Skin of body (tissue), 2 donors: ENCODE data around the gene BMP6. TPM values are rescaled to one million over a fixed set of nuclear protein-coding genes. Genes with fewer than 3 reads are reported as not detected.

Source experiments
- DNase-seq: peaks from one replicate; lab custom pipeline; 2025; lab: John Stamatoyannopoulos, UW
- total RNA-seq: library from RNA; depleted of rRNA; stranded (reverse); fragments of >200 nt; gene quantifications from one replicate; pipeline ENCODE4 v1.2.3, GENCODE V29; 2014

BMP6 gene
- total RNA-seq, 1 donor from 2014 or later, result 3.7 TPM

DNA sequence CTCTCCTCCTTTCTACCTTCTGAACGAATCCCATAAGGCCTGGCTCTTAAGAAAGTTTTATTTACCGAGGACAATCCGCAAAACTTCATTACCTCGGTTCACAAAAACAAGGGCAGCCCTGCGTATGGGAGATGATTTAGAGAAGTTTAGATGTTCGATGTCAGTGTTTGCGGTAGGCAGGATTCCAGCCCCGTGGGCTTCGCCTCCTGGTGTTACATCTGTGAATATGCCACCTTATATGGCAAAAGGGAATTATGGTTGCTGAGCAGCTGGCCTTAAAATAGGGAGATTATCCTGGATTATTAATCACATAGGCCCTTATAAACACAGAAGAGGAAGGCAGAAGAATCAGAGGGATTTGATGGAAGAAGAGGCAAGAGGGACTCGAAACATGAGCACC, 21.1 kb downstream of the BMP6 start:
- DNase-seq, result no peak

DNA sequence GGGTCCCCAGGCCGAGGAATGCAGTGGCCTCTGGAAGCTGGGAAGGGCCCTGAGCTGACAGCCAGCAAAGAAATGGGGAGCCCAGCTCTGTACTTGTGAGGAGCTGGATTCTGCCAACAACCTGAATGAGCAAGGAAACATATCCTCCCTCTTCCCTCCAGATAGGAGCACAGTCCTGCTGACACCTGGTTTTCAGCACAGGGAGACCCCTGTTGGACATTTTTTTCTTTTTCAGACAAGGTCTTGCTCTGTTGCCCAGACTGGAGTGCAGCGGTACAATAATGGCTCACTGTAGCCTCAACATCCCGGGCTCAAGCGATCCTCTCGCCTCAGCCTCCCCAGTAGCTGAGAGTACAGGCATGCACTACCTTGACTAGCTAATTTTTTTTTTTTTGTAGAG, 21.5 kb downstream of the BMP6 start:
- no peak for DNase-seq

DNA sequence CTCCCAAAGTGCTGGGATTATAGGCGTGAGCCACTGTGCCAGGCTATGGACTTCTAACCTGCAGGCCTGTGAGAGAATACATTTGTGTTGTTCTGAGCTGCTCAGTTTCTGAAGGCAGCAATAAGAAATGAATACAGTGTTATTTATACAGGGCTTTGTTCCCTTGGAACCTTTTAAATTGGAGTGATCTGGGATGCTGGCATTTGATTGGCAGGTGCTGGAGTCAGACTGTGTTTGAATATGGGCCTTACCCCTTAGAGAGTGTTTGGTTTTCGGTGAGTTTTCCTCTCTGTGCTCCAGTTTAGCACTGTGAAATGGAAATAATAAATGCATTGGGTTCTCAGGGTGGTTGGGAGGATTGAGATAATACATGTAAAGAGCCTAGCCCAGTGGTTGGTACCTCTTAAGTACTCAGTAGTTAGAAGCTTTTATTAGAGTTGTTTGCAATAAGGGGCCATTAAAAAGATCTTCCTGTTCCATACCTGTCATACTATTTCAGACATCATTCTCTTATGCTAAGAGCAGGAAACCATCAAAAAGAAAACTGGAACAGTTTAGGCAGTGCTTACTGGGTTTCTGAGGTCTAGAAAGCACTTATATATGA, 22.1 kb downstream of the BMP6 start:
- no peak for DNase-seq

DNA sequence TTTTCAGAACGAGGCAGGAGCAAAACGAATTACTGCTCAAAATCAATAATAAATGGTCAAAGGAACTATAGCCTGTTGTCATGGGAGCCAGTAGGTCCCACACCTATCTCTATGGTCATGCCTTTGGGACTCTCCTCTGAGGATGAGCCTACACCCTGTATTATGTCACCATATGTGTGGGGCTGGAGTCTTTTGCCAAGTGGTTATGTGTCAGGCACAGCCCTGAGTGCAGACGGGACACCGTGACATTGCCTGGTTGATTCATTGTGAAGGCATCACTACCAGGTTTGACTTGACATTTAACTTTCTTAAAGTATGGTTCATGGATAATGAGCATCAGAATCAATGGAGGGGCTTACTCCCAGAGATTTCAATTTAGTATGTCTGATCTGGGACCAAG, 23.6 kb downstream of the BMP6 start:
- DNase-seq, result no peak

DNA sequence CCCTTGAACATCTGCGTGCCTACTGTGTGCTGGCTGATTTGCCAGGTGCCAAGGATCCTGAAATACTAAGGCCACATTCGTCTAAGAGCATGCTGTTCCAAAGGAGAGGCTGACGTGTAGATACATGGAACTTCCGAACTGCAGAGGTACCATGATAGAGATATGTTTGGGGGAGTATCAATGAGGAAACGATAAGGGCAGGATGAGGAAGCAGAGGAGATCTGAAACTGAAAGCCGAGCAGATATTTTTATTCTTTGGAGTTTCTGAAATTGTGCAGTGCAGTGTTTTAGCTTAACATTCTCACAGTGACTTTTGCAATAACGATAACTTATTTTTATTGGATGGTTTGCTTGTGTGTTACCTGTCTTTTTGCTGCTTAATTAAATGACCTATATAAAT, 24.3 kb downstream of the BMP6 start:
- no peak for DNase-seq

DNA sequence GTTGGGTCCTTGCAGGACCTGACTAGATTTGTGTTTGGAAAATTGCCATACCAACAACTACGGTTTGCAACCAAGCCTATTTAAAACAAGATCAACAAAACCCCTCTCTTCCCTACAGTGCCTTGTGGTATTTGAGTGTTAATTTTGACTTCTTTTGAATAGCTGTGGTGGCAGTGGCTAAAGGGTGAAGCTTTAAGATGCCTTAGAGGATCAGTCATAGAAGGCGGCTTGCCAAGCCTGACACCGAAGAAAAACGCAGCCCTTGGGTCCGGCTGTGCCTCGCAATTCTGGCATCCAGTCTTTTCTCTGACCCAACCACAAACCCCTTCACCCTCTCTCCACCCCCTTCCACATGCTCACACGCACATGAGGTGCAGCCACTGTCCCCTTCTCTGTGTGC, 32.6 kb downstream of the BMP6 start:
- no peak for DNase-seq

DNA sequence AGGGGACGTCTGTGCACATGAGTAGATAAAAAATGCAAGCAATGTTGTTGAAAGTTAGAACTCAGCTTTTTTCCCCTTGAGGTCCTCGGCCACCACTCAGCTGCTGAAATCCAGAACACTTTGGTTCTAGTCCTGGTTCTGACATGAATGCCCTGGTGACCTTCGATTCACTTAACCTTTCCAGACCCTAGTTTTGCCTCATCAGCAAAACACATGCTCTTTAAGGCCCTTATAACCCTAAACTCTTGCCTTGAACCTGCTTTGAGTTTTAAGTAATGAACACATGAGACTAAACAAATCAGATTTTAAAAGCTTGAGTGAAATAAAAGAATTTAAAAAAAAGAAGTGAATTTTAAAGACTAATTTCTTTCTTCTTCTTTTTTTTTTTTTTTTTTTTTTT, 33.4 kb downstream of the BMP6 start:
- DNase-seq, result no peak

DNA sequence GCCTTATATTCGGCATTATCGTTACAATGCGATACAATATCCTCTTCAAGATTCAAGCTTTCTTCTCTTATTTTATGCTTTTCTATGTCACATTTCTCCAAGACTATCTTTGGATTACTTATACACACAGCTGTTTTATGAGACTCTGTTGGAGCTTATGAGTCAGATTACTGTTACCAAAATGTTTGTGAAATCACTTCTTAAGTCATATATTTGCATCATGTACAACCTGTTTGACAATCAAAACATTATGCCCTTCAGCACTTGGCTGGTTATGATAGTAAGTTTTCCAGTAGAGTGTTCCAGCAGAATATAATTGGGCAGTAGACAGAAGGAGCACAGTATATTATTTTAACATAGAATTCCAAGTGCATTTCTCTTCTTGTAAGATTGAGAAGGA, 35.2 kb downstream of the BMP6 start:
- DNase-seq, result no peak

DNA sequence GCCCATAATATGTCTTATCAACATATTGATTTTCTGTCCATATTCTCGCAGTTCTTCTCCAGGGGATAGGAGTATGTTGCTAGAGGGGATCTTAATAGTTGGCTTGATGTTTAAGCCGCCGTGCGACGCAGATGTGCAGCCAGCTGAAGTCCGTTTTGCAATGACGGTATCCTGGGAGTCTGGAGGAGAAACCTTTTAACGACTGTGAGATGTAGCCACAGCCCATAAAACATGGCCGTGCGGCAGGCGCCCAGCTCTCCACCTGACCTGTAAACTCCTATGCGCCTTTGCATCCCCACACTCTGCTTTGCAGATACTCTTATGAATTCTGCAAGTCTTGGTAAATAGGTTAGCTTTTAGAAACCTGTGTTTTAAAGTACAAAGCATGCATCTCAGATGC, 36.9 kb downstream of the BMP6 start:
- no peak for DNase-seq

DNA sequence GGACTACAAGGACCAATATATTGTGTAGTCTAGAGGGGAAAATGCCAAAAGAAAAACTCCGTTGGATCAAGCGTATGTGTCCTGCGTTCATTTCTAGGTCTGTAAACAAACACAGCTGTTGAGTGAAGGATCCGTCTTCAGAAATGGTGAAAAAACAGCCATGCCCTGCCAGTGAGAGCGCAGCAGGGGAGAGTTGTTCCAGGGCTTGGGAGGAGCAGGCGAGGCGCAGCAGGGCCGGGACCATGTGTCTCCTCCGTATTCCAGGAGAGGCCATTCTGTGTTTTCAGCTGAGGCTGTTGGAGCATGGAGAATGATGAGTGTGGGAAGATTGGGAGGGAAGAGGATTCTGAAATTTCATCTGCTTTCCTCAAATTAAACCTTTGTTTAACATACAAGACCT, 38.0 kb downstream of the BMP6 start:
- DNase-seq, result peak; percentile 25

DNA sequence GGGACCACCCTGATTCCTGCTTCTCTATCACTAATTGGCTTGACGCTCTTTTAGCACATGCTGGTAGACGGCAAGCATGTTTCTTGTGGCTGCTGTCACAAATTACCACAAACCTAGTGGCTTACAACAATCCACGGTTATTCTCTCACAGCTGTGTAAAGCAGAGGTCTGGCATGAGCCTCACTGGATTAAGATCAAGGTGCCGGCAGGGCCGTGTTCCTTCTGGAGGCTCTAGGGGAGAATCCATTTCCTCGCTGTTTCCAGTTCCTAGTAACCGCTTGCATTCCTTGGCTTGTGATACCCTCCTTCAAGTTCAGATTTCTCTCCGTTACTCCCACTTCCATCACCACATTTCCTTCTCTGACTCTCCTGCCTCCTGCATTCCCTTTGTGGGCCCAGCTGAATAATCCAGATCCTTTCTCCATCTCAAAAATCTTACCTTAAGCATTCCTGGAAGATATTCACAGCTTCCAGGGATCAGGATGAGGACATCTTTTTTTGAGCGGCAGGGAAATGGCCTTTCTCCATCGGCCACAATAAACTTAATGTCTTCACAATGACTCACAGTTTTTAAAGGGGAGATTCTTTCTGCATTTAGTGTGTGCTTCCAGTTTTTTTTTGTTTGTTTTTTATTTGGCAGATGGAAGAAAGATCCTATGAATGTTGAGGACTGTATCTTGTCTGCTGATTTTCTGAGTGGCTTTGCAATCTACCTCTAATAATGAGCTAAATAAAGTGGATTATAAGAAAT, 39.9 kb downstream of the BMP6 start:
- no peak for DNase-seq

DNA sequence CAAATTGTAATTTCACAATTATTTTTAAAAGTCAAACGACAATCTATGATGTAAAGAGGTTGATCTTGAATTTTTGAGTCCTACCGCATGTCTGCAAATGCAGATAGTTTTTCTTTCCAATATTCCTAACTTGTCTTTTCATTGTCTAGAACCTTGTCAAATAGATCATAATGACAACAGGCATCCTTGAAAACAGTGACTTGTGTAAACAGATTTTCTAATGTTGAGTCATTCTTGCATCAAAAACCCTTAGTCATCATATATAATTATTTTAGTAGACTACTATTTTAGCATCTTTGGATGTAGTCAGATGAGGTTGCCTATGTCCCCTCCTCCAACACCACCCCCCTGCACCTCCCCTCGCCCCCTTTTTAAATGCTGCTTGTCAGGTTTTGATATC, 43.8 kb downstream of the BMP6 start:
- no peak for DNase-seq

DNA sequence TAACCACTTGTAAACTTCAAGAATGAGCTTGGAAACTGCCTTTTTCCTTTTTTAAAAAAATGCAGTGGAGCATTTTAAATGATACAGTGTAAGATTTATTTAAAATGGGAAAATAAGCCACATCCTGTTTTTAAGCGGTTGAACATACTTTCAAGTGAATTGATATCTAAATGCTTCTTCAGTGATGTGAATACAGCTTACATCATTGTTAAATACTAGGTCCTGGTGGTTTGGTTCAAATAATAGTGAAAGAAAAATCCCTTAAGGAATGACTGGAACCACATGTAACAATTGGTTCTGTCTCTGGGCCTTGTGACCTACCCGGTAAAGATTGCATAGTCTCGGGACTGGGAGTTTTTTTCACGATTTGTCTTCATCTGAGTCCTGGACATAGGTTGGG, 44.2 kb downstream of the BMP6 start:
- no peak for DNase-seq

DNA sequence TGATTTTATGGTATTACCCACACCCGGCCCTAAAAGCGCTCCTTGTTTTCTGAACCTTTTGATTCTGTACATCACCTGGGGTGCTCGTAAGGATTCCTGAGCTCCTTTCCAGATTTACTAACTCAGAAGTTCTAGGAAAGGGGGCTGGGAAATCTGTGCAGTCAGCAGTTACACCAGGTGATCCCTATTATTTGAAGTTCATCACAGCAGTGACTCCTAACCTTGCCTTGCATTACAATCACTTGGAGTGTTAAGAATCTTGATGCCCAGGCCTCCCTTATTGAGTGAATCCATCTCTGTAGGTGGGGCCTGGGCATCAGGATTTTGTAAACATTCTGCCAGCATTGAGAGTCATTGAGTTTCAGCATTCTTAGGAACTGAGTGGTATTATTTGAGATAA, 44.7 kb downstream of the BMP6 start:
- no peak for DNase-seq

DNA sequence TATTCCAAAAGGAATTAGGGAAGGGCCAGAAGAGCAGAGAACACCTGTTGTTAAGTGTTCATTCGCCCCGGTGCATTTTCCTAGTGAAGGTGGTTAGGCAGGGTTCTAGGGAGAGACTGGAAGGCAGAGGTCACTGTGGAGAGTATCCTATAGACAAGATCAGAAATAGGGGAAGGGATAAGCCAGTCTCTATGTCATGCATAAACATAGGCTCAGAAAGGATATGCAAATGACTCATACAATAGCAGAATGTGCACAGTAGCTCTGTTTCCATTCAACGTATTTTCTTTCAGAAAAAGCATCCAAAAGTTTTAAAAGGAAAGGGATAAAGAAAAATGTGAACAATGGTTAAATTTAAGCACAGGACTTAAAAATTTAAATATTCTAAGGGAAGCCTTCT, 47.4 kb downstream of the BMP6 start:
- no peak for DNase-seq

DNA sequence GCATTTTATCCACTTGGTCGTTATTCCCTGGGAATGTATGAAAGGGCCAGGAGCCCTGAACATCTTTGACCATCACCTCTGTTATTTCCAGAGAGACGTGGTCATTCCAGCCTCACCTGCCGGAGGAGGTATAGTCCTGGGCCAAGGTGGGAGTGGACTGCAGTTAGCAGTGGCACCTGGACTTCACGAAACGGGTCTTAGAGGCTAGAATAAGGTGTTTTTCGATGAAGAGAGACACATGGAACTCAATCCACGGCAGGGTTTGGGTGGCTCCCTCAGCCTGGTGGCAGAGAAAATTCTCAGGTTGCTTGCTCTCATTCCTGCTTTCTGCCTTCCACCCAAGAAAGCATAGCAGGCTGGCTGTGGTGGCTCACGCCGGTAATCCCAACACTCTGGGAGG, 48.0 kb downstream of the BMP6 start:
- no peak for DNase-seq

DNA sequence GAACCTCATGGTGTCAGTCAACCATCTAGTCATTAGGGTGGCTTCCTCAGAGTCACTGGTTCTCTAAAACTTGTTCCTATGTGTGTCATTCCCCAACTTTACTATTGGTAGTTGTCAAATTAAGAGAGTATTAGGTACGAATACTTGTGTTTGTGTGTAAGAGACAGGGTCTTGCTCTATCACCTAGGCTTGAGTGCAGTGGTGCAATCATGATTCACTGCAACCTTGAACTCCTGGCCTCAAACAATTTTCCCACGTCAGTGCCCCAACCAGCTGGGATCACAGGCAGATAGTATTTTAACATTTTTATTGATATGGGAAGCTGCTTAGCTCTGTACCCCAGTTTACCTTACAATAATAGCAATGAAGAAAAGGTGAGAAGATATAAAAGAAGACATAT, 50.6 kb downstream of the BMP6 start:
- DNase-seq, result no peak

DNA sequence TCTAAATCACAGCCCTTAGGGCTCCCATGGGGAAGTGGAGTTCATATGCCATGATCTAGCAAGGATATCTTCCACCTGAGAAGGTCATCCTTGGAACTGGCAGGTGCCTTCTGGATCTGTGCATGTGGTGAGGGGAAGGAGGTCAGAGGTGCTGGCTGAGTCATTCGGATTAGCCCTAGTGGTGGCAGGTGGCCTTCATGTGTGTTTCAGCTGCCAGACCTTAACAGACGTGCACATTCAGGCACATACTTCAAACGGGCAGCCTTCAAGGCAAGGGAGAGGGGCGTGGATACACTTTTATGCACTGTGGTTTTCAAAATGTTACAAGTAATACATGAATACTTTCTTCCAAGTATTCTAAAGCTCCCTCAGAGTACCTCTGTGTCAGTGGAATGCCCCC, 51.2 kb downstream of the BMP6 start:
- DNase-seq, result no peak

DNA sequence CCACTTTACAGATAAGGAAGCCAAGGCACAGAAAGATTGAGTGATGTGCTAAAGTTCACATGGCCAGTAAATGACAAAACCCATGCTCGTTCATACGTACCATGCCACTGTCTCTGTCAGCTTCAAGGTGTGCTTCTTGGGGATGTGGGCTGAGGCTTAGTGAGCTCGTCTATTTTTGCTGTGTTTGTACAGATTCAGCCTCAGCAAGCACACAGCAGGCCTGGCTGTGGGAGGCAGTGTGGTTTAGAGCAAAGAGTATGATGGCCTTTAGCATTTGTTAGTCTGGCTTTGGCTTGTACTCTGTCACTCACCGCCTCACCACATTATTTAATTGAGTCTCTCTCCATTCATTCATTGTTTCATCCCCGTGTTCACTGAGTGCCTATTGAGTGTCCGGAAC, 55.3 kb downstream of the BMP6 start:
- no peak for DNase-seq

DNA sequence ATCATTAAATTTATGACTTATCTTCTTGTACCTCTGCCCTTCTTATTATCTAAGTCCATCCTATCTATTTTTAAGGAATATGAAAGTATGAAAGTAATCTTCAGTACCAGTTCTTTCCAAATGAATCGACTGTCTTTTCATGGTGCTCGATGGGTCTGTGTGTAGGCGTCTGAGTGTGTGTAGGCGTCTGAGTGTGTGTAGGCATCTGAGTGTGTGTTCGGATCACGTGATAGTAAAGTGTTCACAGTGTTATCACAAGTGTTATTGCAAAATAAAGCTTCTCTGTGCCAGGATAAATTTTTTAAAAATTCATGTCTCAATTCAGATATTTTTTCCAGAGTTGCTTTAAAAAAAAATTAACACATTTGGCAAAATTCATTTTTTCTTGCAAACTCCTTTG, 58.3 kb downstream of the BMP6 start:
- DNase-seq, result no peak

DNA sequence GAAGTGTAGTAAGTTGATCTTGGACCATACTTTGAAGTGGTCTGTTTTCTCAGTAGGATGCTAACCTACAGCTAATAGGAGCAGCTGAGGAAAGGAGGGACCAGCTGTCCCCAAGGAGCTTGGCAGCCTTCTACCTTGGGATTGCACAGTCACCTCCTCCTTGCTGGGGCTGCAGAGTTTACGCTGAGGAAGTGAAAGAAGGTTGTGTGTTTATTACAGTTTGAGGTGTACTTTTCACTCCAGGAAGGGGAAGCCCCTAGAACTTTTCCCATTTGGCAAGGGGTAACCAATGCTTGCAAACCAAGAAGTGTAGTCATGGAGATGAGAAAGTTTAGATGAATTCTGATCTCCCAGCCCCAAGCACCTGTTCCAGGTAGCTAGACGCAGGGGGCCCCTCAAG, 58.8 kb downstream of the BMP6 start:
- no peak for DNase-seq

DNA sequence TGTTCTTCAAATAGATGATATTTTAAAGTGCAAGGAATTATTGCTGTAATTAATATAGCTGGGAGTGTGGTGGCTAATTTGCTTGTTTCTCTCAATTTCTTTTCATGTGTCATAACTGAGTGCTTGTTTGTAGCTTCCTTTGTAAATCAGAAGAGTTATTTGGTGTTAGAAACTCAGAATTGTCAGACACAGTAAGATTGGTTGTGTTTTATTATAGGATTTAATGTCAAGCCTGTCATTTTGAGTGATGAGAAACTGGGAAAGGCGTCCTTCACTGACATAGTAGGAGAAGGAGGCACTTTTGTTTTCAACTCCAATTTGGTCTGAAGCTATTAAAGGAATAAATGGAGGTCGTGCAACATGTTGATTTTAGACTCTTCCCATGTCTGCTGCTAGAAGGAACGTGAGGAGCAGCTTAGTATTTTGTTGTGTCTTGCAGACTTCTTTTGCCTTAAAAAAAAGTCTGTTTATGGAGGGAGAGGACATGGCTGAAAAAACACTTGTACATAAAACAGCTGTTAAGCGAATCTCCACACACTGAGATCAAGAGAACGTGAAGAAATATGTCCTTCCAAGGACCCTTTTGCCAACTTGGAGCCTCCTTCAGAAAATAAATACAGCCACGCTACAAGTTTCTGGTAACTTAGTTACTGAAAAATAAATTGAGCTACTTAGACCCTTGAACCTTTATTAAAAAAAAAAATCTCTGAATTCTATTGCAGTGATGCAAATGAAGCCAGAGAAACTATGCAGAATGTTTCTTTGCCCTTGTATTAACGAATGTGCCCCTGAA, 59.5 kb downstream of the BMP6 start:
- peak; percentile 34 for DNase-seq

DNA sequence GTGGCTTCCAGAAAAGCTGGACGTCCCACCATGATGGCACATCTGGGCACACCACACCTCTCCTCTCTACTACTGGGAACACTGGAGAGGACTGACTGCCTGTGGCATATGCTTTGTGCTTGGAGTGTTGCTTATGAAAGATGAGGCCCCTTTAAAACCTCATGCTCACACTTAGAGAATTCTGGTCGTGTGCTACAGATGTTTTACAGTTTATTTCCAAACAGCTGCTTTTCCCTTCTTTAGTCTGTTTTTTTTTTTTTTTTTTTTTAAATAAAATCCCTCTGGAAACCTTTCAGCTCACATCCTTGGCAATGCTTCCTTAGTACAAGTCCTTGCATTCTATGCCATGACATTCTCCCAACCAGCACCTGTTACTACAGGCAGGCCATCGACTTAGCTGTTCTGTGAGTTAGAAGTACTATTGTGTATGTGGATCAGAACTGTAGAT, 60.3 kb downstream of the BMP6 start:
- peak; percentile 82 for DNase-seq
